HEK293T (cell line): ENCODE data around the gene LRCH4.

Source experiments
- CTCF ChIA-PET: fragments of 350-600 bp; formaldehyde crosslinking; extraction: SDS; loops from one replicate; lab custom pipeline; 2021; ENCODE audit warnings: antibody characterized with exemption, inconsistent platforms; lab: Yijun Ruan, JAX
- POLR2A ChIA-PET: fragments of 350-600 bp; formaldehyde crosslinking; extraction: SDS; loops from one replicate; lab custom pipeline; 2020; ENCODE audit warnings: antibody characterized with exemption, inconsistent platforms; lab: Yijun Ruan, JAX
- DNase-seq: peaks from one replicate; pipeline ENCODE4 v3.0.0; 2012; ENCODE audit warnings: mixed read lengths; ENCODE audit errors: extremely low spot score
- ARNT ChIP-seq: fragments of 450-650 bp; IDR thresholded peaks from 2 replicates; pipeline ENCODE4 v1.6.1; 2017; ENCODE audit warnings: mild to moderate bottlenecking
- BHLHE40 ChIP-seq: fragments of 450-650 bp; IDR thresholded peaks from 2 replicates; pipeline ENCODE4 v1.6.1; 2016; ENCODE audit warnings: mild to moderate bottlenecking, moderate library complexity, borderline replicate concordance
- CTBP1 ChIP-seq: fragments of 450-650 bp; IDR thresholded peaks from 2 replicates; pipeline ENCODE4 v1.6.1; 2016; ENCODE audit warnings: borderline replicate concordance
- ELF4 ChIP-seq: fragments of 450-650 bp; IDR thresholded peaks from 2 replicates; pipeline ENCODE4 v1.6.1; 2017; ENCODE audit warnings: antibody characterized with exemption
- FOXA1 ChIP-seq: fragments of 450-650 bp; IDR thresholded peaks from 2 replicates; pipeline ENCODE4 v1.6.1; 2016; ENCODE audit warnings: mild to moderate bottlenecking
- FOXK2 ChIP-seq: fragments of 450-650 bp; IDR thresholded peaks from 2 replicates; pipeline ENCODE4 v1.6.1; 2016; ENCODE audit warnings: mild to moderate bottlenecking
- FOXM1 ChIP-seq: fragments of 450-650 bp; IDR thresholded peaks from 2 replicates; pipeline ENCODE4 v1.6.1; 2017; ENCODE audit warnings: mild to moderate bottlenecking, borderline replicate concordance
- HDGF ChIP-seq: fragments of 450-650 bp; IDR thresholded peaks from 2 replicates; pipeline ENCODE4 v1.6.1; 2017; ENCODE audit warnings: antibody characterized with exemption, borderline replicate concordance
- L3MBTL2 ChIP-seq: fragments of 450-650 bp; conservative IDR thresholded peaks from 2 replicates; pipeline ENCODE4 v1.6.1; 2016; ENCODE audit warnings: mild to moderate bottlenecking
- LEF1 ChIP-seq: fragments of 450-650 bp; IDR thresholded peaks from 2 replicates; pipeline ENCODE4 v1.6.1; 2017; ENCODE audit warnings: mild to moderate bottlenecking, borderline replicate concordance
- NFRKB ChIP-seq: fragments of 450-650 bp; IDR thresholded peaks from 2 replicates; pipeline ENCODE4 v1.6.1; 2016; ENCODE audit warnings: mild to moderate bottlenecking, moderate library complexity
- SP1 ChIP-seq: fragments of 450-650 bp; IDR thresholded peaks from 2 replicates; pipeline ENCODE4 v1.6.1; 2017
- SUZ12 ChIP-seq: fragments of 450-650 bp; IDR thresholded peaks from 2 replicates; pipeline ENCODE4 v1.6.1; 2016; ENCODE audit warnings: mild to moderate bottlenecking
- TARDBP ChIP-seq: fragments of 450-650 bp; IDR thresholded peaks from 2 replicates; pipeline ENCODE4 v1.6.1; 2016
- ZNF384 ChIP-seq: fragments of 450-650 bp; IDR thresholded peaks from 2 replicates; pipeline ENCODE4 v1.6.1; 2016
- TF ChIP-seq, protein P1 (sequence below): fragments of 450-650 bp; IDR thresholded peaks from 2 replicates; pipeline ENCODE4 v1.6.1; 2016

The LRCH4 gene

DNA sequence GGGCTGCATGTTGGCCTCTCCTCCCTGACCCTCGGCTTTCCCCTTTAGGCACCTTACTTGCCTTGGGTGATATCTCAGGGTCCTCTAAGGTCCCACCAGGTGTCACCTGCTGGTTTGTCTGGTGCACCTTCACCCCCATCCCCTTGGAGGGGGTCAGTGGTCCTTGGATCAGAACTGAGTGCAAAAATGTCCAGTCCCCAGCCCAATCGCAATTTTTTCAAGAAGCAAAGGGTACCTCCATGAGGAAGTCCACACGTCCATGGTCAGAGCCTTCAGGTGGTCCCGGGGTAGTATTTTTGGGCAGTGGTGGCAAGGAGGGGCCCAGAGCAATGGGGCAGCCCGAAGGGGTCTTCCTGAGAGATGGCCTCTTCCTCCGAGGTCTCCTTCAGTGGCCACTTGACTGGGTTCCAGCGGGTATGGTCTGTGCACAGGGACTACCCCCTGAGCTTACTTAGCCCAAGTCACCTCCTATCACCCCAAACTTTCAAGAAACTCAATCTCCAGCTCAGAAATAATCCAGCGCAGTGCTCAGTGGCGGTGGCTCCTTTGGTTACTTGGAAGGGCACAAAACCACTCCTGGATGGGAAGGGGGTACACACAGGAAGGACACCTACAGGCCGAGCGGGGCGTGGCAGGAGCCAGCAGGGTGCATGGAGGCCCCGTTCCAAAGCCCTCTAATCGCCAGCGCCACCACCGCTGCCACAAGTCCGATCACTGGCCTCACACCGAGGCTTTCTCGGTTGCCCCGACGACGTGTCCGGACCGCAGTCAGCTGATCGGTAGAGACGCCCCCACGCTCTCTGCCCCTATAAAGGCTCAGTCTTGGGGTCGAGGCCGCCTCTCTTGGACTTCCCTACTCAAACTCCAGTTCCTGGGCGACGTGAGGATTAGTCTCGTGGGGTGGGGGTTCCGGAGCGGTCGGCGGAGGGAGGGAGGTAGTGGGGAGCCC lies 16.8 kb downstream of the LRCH4 start:
- peak; percentile 50 for DNase-seq
- TF ChIP-seq TARDBP (no peak), FOXA1 (no peak), BHLHE40 (no peak), LEF1 (no peak), SP1 (no peak), NFRKB (no peak), ZNF384 (no peak), ARNT (no peak), L3MBTL2 (no peak), SUZ12 (no peak), ELF4 (no peak), FOXK2 (no peak), CTBP1 (no peak), HDGF (no peak), FOXM1 (no peak)
- TF ChIP-seq, protein P1, sequence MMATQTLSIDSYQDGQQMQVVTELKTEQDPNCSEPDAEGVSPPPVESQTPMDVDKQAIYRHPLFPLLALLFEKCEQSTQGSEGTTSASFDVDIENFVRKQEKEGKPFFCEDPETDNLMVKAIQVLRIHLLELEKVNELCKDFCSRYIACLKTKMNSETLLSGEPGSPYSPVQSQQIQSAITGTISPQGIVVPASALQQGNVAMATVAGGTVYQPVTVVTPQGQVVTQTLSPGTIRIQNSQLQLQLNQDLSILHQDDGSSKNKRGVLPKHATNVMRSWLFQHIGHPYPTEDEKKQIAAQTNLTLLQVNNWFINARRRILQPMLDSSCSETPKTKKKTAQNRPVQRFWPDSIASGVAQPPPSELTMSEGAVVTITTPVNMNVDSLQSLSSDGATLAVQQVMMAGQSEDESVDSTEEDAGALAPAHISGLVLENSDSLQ, result no peak
- POLR2A ChIA-PET, result interaction anchor here (0.9 to 1.5 kb wide), 3 partner anchors 15 to 124 kb away, joined by 3 to 5 read pairs (median 3); partner anchors contain the start of gene FBXO24
- CTCF ChIA-PET, result interaction anchor here (0.6 to 0.9 kb wide), 5 partner anchors 9 to 392 kb away, joined by 3 to 5 read pairs (median 3); partner anchors contain the start of genes FBXO24, GPC2, LRCH4 and STAG3

DNA sequence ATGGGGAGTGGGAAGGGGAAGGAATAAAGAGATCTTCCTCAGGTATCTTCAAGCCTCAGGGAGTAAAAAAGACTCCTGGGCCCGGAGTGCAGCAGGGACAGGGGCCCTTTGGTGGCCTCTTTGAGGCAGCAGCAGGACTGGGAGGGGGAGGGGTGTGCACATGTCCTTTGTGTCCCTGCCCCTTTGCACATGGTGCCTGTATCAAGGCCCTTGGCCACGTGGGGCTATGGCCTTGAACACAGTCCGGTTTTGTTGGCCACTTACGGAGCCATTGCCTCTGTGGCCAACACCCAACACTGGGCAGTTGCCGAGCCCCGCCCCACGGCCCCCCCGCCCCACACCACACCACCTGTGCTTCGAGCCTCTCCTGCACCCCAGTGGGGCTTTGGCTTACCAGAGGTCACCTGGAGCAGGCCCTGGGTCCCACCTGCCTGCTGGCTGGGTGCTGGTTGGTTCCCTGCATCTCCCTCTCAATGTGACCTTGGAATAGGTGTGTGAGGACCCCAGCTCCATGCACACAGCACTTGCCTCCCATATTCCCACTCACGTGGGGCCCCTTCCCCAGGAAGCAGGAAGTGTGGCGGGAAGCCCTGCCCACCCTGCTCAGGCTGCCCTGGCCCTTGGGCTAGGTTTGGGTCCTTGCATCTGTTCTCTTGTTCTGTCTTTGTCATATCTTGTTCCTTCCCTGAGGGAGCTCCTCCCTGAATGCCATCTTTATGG lies 17.6 kb downstream of the LRCH4 start:
- ChIA-PET CTCF (interaction anchor here (0.5 to 0.9 kb wide), 5 partner anchors 10 to 391 kb away, joined by 3 to 5 read pairs (median 3); partner anchors contain the start of genes FBXO24, GPC2, LRCH4 and STAG3), POLR2A (interaction anchor here (0.9 to 1.5 kb wide), 3 partner anchors 16 to 124 kb away, joined by 3 to 5 read pairs (median 3); partner anchors contain the start of gene FBXO24)
- TF ChIP-seq SUZ12, result no peak
- DNase-seq, result no peak

DNA sequence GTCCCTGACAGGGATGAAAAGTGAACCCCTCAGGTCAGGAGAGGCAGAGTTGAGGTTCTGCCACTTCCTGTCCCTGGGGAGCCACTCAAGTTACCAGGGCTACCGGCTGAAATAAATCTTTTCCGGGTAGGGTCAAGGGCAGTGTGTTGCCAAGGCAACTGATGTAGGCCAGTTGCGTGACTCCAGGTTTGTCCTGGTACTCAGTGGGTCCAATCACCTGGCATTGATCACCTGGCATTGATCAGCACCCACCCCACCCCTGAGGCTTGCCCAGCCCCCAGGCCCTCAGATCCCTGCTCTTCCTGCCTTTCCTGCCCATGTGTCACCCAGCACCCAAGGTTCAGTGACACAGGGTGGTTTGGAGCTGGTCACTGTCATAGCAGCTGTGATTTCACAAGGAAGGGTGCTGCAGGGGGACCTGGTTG lies 18.2 kb downstream of the LRCH4 start:
- no peak for DNase-seq
- TF ChIP-seq ARNT (no peak), ELF4 (no peak), TARDBP (no peak), HDGF (no peak), FOXK2 (no peak), SUZ12 (no peak), L3MBTL2 (no peak), BHLHE40 (no peak), FOXA1 (no peak), SP1 (no peak), CTBP1 (no peak), LEF1 (no peak), NFRKB (no peak), ZNF384 (no peak), FOXM1 (no peak)
- TF ChIP-seq, protein P1, result no peak
- ChIA-PET POLR2A (interaction anchor here (0.9 to 1.4 kb wide), 2 partner anchors 19 to 123 kb away, joined by 3 to 4 read pairs; partner anchors contain the start of gene FBXO24), CTCF (interaction anchor here (0.5 to 1.5 kb wide), 2 partner anchors 62 to 213 kb away, joined by 3 read pairs; no protein-coding TSS in a partner anchor)

DNA sequence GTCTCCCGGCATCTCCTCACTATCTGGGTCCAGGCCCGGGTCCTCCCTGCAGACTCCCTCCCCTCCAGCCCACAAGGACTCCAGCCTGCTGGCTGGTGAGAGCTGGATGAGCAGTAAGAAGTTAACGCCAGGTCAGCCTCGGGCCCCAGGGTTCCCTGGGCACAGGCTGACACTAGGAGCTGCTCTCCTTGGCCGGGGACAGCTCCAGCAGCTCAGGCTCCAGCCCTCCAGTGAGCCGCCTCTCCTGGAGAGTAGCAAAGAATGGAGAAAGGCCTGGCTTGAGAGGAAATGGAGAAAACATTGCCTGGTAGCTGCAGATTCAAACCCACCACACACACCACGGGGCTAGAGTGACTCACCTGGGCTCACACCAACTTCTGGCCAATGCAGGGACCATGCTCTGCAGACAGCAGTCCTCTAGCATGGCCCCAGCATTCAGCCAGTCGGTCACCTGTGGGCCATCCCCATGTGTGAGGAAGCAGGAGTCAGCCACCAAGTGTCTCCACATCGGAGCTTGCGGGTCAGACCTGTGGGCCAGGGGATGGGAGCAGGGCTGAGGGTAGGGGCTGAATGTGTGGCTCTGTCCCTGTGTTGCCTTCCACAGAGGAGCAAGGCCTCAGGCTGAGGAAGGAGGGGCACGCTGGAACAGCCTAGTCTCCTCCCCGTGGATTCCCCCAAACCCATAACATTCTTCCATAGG lies 18.7 kb downstream of the LRCH4 start:
- CTCF ChIA-PET, result interaction anchor here (1.5 kb wide), 1 partner anchor 62 kb away, joined by 3 read pairs; no protein-coding TSS in a partner anchor
- POLR2A ChIA-PET, result interaction anchor here (1.4 kb wide), 1 partner anchor 19 kb away, joined by 4 read pairs; the partner anchor contains the start of gene FBXO24
- TF ChIP-seq ELF4 (no peak), FOXK2 (no peak), TARDBP (no peak), CTBP1 (no peak), ZNF384 (no peak), NFRKB (no peak), HDGF (no peak)
- no peak for DNase-seq

DNA sequence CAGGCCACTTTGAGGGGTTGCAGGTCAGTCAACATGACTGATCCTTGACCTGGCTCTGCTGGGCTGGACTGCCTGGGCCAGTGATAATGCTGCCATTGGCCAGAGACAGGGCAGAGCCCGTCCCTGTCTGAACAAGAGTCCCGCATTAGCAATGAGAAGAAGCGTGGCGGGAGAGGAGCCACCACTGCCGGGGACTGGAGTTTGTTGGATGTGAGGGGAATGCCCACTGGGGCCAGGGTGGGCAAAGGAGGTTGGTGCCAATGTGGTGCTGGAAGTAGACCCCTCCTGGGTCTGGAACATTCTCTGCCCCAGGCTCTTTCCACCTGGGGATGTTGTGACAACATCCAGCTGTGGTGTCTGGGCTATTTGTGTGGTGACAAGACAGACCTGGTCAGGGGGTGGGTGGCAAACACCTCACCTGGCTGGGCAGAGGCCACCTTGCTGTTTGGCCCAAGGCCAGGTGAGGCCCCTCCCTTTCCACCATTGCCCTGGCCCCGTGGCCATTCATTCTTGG lies 19.9 kb downstream of the LRCH4 start:
- ChIA-PET CTCF (interaction anchor here (0.8 kb wide), 2 partner anchors 18 to 35 kb away, joined by 3 to 4 read pairs; no protein-coding TSS in a partner anchor), POLR2A (interaction anchor here (1.4 kb wide), 1 partner anchor 20 kb away, joined by 4 read pairs; the partner anchor contains the start of gene FBXO24)
- no peak for TF ChIP-seq ARNT
- TF ChIP-seq, protein P1, result no peak
- no peak for TF ChIP-seq ELF4
- TF ChIP-seq FOXK2, result no peak
- TF ChIP-seq L3MBTL2, result no peak
- TF ChIP-seq SUZ12, result no peak
- no peak for TF ChIP-seq NFRKB
- TF ChIP-seq BHLHE40, result no peak
- no peak for TF ChIP-seq FOXA1
- TF ChIP-seq CTBP1, result no peak
- TF ChIP-seq HDGF, result no peak
- TF ChIP-seq FOXM1, result no peak
- no peak for TF ChIP-seq LEF1
- no peak for TF ChIP-seq SP1
- no peak for TF ChIP-seq TARDBP
- no peak for TF ChIP-seq ZNF384
- DNase-seq, result no peak
